ENCODE results near the gene DIAPH2.
A peak's percentile ranks its signal among the peaks of the same experiment; 100 is the strongest.

The DIAPH2 gene

GRCh38 chrX:97538745-97539144 is 854.1 kb downstream of the DIAPH2 start:
- no peak for DNase-seq (ENCODE audit: low read depth in 2 of 2, low spot score in 1 of 2)

GRCh38 chrX:97539970-97540519 is 855.4 kb downstream of the DIAPH2 start:
- DNase-seq (ENCODE audit: low read depth in 2 of 2, low spot score in 1 of 2): no peak

- DNase-seq (ENCODE audit: low read depth in 2 of 2, low spot score in 1 of 2): no peak
Observed at GRCh38 chrX:97547877-97548578, 863.4 kb downstream of the DIAPH2 start.

- no peak for DNase-seq (ENCODE audit: low read depth in 2 of 2, low spot score in 1 of 2)
Observed at GRCh38 chrX:97551821-97552220, 867.2 kb downstream of the DIAPH2 start.

GRCh38 chrX:97553833-97554232 is 869.2 kb downstream of the DIAPH2 start:
- DNase-seq (ENCODE audit: low read depth in 2 of 2, low spot score in 1 of 2): no peak

- DNase-seq (ENCODE audit: low read depth in 2 of 2, low spot score in 1 of 2): no peak
Observed at GRCh38 chrX:97556359-97556758, 871.7 kb downstream of the DIAPH2 start.

GRCh38 chrX:97563531-97564133 is 879.0 kb downstream of the DIAPH2 start:
- peak in 1 of 2 donors; percentile 11 for DNase-seq (ENCODE audit: low read depth in 2 of 2, low spot score in 1 of 2)

GRCh38 chrX:97564496-97564895 is 879.9 kb downstream of the DIAPH2 start:
- no peak for DNase-seq (ENCODE audit: low read depth in 2 of 2, low spot score in 1 of 2)

GRCh38 chrX:97587171-97587570 is 902.5 kb downstream of the DIAPH2 start:
- no peak for DNase-seq (ENCODE audit: low read depth in 2 of 2, low spot score in 1 of 2)

GRCh38 chrX:97594646-97595224 is 910.1 kb downstream of the DIAPH2 start:
- no peak for DNase-seq (ENCODE audit: low read depth in 2 of 2, low spot score in 1 of 2)

GRCh38 chrX:97597954-97598353 is 913.3 kb downstream of the DIAPH2 start:
- DNase-seq (ENCODE audit: low read depth in 2 of 2, low spot score in 1 of 2): no peak

GRCh38 chrX:97602465-97603258 is 918.0 kb downstream of the DIAPH2 start:
- no peak for DNase-seq (ENCODE audit: low read depth in 2 of 2, low spot score in 1 of 2)

GRCh38 chrX:97605271-97605670 is 920.6 kb downstream of the DIAPH2 start:
- no peak for DNase-seq (ENCODE audit: low read depth in 2 of 2, low spot score in 1 of 2)

- DNase-seq (ENCODE audit: low read depth in 2 of 2, low spot score in 1 of 2): no peak
Observed at GRCh38 chrX:97609357-97609756, 924.7 kb downstream of the DIAPH2 start.

GRCh38 chrX:97609938-97610337 is 925.3 kb downstream of the DIAPH2 start:
- DNase-seq (ENCODE audit: low read depth in 2 of 2, low spot score in 1 of 2): no peak

- DNase-seq (ENCODE audit: low read depth in 2 of 2, low spot score in 1 of 2): no peak
Observed at GRCh38 chrX:97616883-97617530, 932.4 kb downstream of the DIAPH2 start.

GRCh38 chrX:97619499-97619898 is 934.9 kb downstream of the DIAPH2 start:
- no peak for DNase-seq (ENCODE audit: low read depth in 2 of 2, low spot score in 1 of 2)

GRCh38 chrX:97622111-97622510 is 937.5 kb downstream of the DIAPH2 start:
- DNase-seq (ENCODE audit: low read depth in 2 of 2, low spot score in 1 of 2): no peak

GRCh38 chrX:97628326-97628725 is 943.7 kb downstream of the DIAPH2 start:
- no peak for DNase-seq (ENCODE audit: low read depth in 2 of 2, low spot score in 1 of 2)

GRCh38 chrX:97628807-97629596 is 944.4 kb downstream of the DIAPH2 start:
- DNase-seq (ENCODE audit: low read depth in 2 of 2, low spot score in 1 of 2): no peak
